ENCODE measurements around the gene GRN. TPM values are rescaled to one million over a fixed set of nuclear protein-coding genes. Genes with fewer than 3 reads are reported as not detected.

The GRN gene
- total RNA-seq, 4 donors from 2014 or later: 64.2 to 111 (median 87.1) TPM

DNA sequence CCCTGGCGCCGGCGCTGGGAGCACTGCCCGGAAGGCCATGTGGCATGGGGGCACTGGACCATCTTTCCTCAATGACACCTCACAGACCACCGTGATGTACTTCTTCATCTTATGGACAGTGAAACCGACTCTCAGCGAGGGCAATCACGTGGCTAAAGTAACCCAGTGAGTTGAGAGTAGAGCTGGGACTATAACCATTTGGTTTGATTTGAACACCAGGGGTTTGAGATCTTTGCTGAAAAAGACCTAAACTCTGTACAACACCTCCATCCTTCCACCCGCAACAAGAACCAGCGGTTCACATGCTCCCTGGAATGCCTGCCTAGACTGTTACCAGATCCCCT lies 41.1 kb downstream of the GRN start:
- DNase-seq (no peak), ATAC-seq (no peak)
- no peaks in the 10 kb centered on the region for H3K36me3 ChIP-seq
- H3K4me1 ChIP-seq: peaks cover 12 to 14% of the 10 kb centered on the region in 2 donors
- peaks cover 29 to 42% (median 40%) of the 10 kb centered on the region in 3 donors for H3K27me3 ChIP-seq
- peak overlapping the region in 3 of 4 donors; percentile 59 to 66 (median 59) for H3K4me3 ChIP-seq
- in situ Hi-C loops (cut with MboI; ENCODE audit: low sequenced_read_pairs in 4 of 4): no loop called here
- intact Hi-C loops (cut with DNase I; ENCODE audit: low total_unique reads): no loop called here
- no peaks in the 10 kb centered on the region for H3K9me3 ChIP-seq
- TF ChIP-seq, protein P1, sequence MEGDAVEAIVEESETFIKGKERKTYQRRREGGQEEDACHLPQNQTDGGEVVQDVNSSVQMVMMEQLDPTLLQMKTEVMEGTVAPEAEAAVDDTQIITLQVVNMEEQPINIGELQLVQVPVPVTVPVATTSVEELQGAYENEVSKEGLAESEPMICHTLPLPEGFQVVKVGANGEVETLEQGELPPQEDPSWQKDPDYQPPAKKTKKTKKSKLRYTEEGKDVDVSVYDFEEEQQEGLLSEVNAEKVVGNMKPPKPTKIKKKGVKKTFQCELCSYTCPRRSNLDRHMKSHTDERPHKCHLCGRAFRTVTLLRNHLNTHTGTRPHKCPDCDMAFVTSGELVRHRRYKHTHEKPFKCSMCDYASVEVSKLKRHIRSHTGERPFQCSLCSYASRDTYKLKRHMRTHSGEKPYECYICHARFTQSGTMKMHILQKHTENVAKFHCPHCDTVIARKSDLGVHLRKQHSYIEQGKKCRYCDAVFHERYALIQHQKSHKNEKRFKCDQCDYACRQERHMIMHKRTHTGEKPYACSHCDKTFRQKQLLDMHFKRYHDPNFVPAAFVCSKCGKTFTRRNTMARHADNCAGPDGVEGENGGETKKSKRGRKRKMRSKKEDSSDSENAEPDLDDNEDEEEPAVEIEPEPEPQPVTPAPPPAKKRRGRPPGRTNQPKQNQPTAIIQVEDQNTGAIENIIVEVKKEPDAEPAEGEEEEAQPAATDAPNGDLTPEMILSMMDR (IDR thresholded peaks at IDR 0.05 in 4 of 5, conservative IDR thresholded peaks at IDR 0.05 in 1 of 5): no peak
- no peak for TF ChIP-seq POLR2A (IDR thresholded peaks at IDR 0.05)
- H3K27ac ChIP-seq: no peak overlapping the region

DNA sequence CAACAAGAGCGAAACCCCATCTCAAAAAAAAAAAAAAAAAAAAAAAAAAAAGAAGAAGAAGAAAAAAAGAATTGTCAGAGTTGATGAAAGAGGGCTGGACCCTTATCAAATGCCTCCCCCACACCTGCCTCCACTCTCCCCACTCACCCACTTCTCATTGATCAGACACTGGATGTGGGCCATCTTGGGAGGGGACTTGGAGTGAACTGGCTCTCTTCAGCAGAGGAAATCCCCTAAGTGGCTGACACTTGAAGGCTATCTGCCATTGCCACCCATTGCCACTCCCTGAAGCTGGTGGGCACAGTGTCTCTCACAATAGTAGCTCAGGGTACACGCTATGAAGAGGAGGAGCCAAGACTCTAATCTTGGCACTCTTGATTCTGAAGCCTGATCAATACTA lies 42.7 kb downstream of the GRN start:
- Histone ChIP-seq H3K27me3 (peaks cover 29 to 42% (median 37%) of the 10 kb centered on the region in 3 donors), H3K36me3 (no peaks in the 10 kb centered on the region), H3K4me3 (no peak overlapping the region), H3K4me1 (peaks cover 12 to 14% of the 10 kb centered on the region in 2 donors), H3K9me3 (no peaks in the 10 kb centered on the region), H3K27ac (no peak overlapping the region)
- ATAC-seq (no peak), DNase-seq (no peak)
- TF ChIP-seq, protein P1 (IDR thresholded peaks at IDR 0.05 in 4 of 5, conservative IDR thresholded peaks at IDR 0.05 in 1 of 5): no peak
- no peak for TF ChIP-seq POLR2A (IDR thresholded peaks at IDR 0.05)
- intact Hi-C loops (cut with DNase I; ENCODE audit: low total_unique reads): no loop called here
- in situ Hi-C loops (cut with MboI; ENCODE audit: low sequenced_read_pairs in 4 of 4): no loop called here

DNA sequence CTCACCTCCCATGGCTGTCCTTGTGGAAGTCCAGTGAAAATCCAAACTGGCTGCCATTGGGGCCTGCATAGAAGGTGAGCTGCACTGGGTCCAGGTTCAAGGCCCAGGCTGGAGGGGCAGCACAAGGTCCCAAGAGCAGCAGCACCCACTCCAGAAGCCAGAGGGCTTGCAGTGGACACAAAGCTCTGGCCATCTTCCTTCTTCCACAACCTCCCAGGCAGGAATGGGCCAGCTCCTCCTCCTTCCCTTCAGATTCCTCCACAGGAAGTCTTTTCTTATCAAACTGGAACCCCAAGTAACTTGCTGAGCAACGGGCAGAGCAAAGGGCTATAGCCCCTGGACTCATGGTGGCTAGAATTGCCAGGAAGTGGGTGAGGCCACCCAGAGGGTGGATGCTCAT lies 44.2 kb downstream of the GRN start, which contains the start of gene ITGA2B:
Gene ITGA2B, minus strand, starts transcription at position 369 of the 400 bp plus-strand sequence. Its CDS starts 176 bp downstream, at position 193.
- Histone ChIP-seq H3K36me3 (no peaks in the 10 kb centered on the region), H3K4me1 (peaks cover 12 to 14% of the 10 kb centered on the region in 2 donors), H3K27me3 (peaks cover 17 to 27% (median 27%) of the 10 kb centered on the region in 3 donors), H3K9me3 (no peaks in the 10 kb centered on the region), H3K27ac (no peak within 1 kb of the TSS), H3K4me3 (no peak within 1 kb of the TSS)
- TF ChIP-seq, protein P1 (IDR thresholded peaks at IDR 0.05 in 4 of 5, conservative IDR thresholded peaks at IDR 0.05 in 1 of 5): no peak
- TF ChIP-seq POLR2A (IDR thresholded peaks at IDR 0.05): no peak
- in situ Hi-C loops (cut with MboI; ENCODE audit: low sequenced_read_pairs in 4 of 4): no loop called here
- ATAC-seq (no peak), DNase-seq (no peak)
- intact Hi-C loops (cut with DNase I; ENCODE audit: low total_unique reads): no loop called here

DNA sequence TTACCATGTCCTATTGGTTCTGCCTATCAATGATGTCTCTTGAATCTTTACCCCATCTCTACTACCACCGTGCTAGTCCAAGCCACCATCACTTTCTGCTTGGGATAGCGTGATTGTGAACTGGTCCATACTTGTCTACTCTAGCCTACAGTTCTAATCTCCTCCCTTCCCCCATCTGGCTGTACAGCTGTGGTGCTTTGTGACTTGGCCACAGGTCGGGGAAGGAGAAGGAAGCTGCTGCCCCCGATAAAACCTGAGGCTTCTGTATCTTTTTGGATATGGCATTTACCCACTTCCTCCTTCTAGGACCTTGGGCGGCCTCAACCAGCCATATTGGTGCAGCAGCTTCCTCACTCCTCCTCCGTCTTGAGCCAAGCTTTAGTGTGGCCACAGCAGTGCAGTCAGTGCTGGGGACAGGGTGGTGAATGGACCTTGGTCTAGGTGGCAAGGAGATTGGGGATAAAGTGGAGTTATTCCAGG lies 44.7 kb downstream of the GRN start:
- Histone ChIP-seq H3K27me3 (peaks cover 13 to 22% (median 22%) of the 10 kb centered on the region in 3 donors), H3K36me3 (no peaks in the 10 kb centered on the region), H3K4me1 (peaks cover 7 to 14% of the 10 kb centered on the region in 2 donors), H3K9me3 (no peaks in the 10 kb centered on the region), H3K27ac (no peak overlapping the region), H3K4me3 (no peak overlapping the region)
- DNase-seq (no peak), ATAC-seq (no peak)
- intact Hi-C loops (cut with DNase I; ENCODE audit: low total_unique reads) (no loop called here), in situ Hi-C loops (cut with MboI; ENCODE audit: low sequenced_read_pairs in 4 of 4) (no loop called here)
- TF ChIP-seq, protein P1 (IDR thresholded peaks at IDR 0.05 in 4 of 5, conservative IDR thresholded peaks at IDR 0.05 in 1 of 5): no peak
- TF ChIP-seq POLR2A (IDR thresholded peaks at IDR 0.05): no peak

Data from gastrocnemius medialis (tissue), 4 donors.